GM18502 (cell line): ENCODE measurements around the gene CTIF.

Source experiments
- ATAC-seq: cut with Tn5 transposase; IDR thresholded peaks from one replicate; pipeline ENCODE4 v1.9.1; 2021; ENCODE audit warnings: mild to moderate bottlenecking; ENCODE audit not compliant: unreplicated experiment, poor library complexity

The CTIF gene

GRCh38 chr18:48757367-48757766 is 218.5 kb downstream of the CTIF start:
- ATAC-seq, result no peak

- no peak for ATAC-seq
Observed at GRCh38 chr18:48757906-48758305, 219.1 kb downstream of the CTIF start.

GRCh38 chr18:48761582-48761981 is 222.8 kb downstream of the CTIF start:
- ATAC-seq, result no peak

GRCh38 chr18:48762022-48762421 is 223.2 kb downstream of the CTIF start:
- ATAC-seq, result no peak

GRCh38 chr18:48762836-48763718 is 224.2 kb downstream of the CTIF start:
- no peak for ATAC-seq

- ATAC-seq, result no peak
Observed at GRCh38 chr18:48763719-48764100, 224.9 kb downstream of the CTIF start.

- ATAC-seq, result no peak
Observed at GRCh38 chr18:48765053-48765452, 226.2 kb downstream of the CTIF start.

- ATAC-seq, result no peak
Observed at GRCh38 chr18:48766026-48766425, 227.2 kb downstream of the CTIF start.

- no peak for ATAC-seq
Observed at GRCh38 chr18:48766487-48766886, 227.7 kb downstream of the CTIF start.

GRCh38 chr18:48767090-48767690 is 228.4 kb downstream of the CTIF start:
- ATAC-seq, result no peak

- no peak for ATAC-seq
Observed at GRCh38 chr18:48769006-48769636, 230.3 kb downstream of the CTIF start.

- ATAC-seq, result no peak
Observed at GRCh38 chr18:48770243-48770642, 231.4 kb downstream of the CTIF start.

- ATAC-seq, result no peak
Observed at GRCh38 chr18:48771641-48772375, 233.0 kb downstream of the CTIF start.

GRCh38 chr18:48772457-48772856 is 233.6 kb downstream of the CTIF start:
- ATAC-seq, result no peak

- no peak for ATAC-seq
Observed at GRCh38 chr18:48773821-48774220, 235.0 kb downstream of the CTIF start.

- no peak for ATAC-seq
Observed at GRCh38 chr18:48774941-48775340, 236.1 kb downstream of the CTIF start.

GRCh38 chr18:48775372-48776155 is 236.7 kb downstream of the CTIF start:
- no peak for ATAC-seq

GRCh38 chr18:48776156-48776555 is 237.3 kb downstream of the CTIF start:
- no peak for ATAC-seq

GRCh38 chr18:48776641-48777025 is 237.8 kb downstream of the CTIF start:
- no peak for ATAC-seq
